HepG2 (cell line): Measurements from ENCODE around the gene ZNF615. TPM values are rescaled to one million over a fixed set of nuclear protein-coding genes. Genes with fewer than 3 reads are reported as not detected.

Source experiments
- ATAC-seq: fragments of 200-7000 bp; cut with Tn5 transposase; 3 replicates; pipeline ENCODE4 v1.9.1; 2020; ENCODE audit warnings: mild to moderate bottlenecking, moderate library complexity
- BruUV-seq: library from RNA; stranded (reverse); fragments of 400-500 nt; replicated peaks from 2 replicates; lab custom pipeline; 2021; lab: Mats Ljungman, UMichigan
- CTCF ChIA-PET: fragments of 300-600 bp; formaldehyde crosslinking; extraction: SDS; loops from one replicate; lab custom pipeline; 2021; ENCODE audit warnings: low total read pairs, inconsistent platforms, low intra/inter-chr PET ratio; lab: Yijun Ruan, JAX
- POLR2A ChIA-PET: fragments of 350-600 bp; sonication (Branson Sonifier 250); formaldehyde crosslinking; loops from one replicate; lab custom pipeline; 2020; ENCODE audit warnings: antibody characterized with exemption, inconsistent platforms; lab: Yijun Ruan, JAX
- DNase-seq: peaks from one replicate; pipeline ENCODE4 v3.0.0-alpha.2; 2015; ENCODE audit warnings: low spot score
- FAIRE-seq: peaks from 3 replicates; lab custom pipeline; 2011; peaks lifted over from hg19 to GRCh38; lab: Jason Lieb, UNC
- H2AFZ ChIP-seq: one replicate; pipeline ENCODE4 v1.6.1; 2011; ENCODE audit warnings: low read length, inconsistent platforms
- H3K27ac ChIP-seq: fragments of 300-600 bp; 3 replicates; pipeline ENCODE4 v1.8.0; 2011; ENCODE audit warnings: mixed run types, mild to moderate bottlenecking, mixed read lengths, low read length, inconsistent platforms; ENCODE audit not compliant: insufficient read depth; ENCODE audit errors: extremely low read length
- H3K27me3 ChIP-seq, 2 experiments: fragments of 200-600 bp in 1 of 2; 2 replicates in 1 of 2; 3 replicates in 1 of 2; pipeline versions ENCODE4 v1.6.0 to v1.8.0; 2011; ENCODE audit warnings: low read length in 2 of 2, mild to moderate bottlenecking in 2 of 2, moderate library complexity in 2 of 2, inconsistent platforms in 1 of 2; ENCODE audit not compliant: insufficient read depth in 2 of 2, control insufficient read depth in 1 of 2
- H3K36me3 ChIP-seq, 2 experiments: fragments of 200-600 bp in 1 of 2; replicated peaks in 1 of 2; 2 replicates in 1 of 2; 3 replicates in 1 of 2; pipeline versions ENCODE4 v1.5.1 to v1.8.0; 2011; ENCODE audit warnings: low read length in 2 of 2, inconsistent platforms in 1 of 2; ENCODE audit not compliant: insufficient read depth in 2 of 2, control insufficient read depth in 1 of 2
- H3K4me1 ChIP-seq: 2 replicates; pipeline ENCODE4 v1.5.1; 2012; ENCODE audit warnings: low read length, inconsistent platforms; ENCODE audit not compliant: insufficient read depth
- H3K4me2 ChIP-seq: 2 replicates; pipeline ENCODE4 v1.6.0; 2011; ENCODE audit warnings: low read depth, low read length, inconsistent platforms
- H3K4me3 ChIP-seq, 3 experiments: fragments of 200-600 bp in 1 of 3; sonication (generic), shearing (Covaris generic) in 1 of 3; replicated peaks in 1 of 3; 2 replicates each; pipeline ENCODE4 v1.5.1; 2011 to 2016; ENCODE audit warnings: low read length in 3 of 3, inconsistent platforms in 2 of 3, low read depth in 2 of 3, mild to moderate bottlenecking in 2 of 3, control low read depth in 1 of 3, mixed read lengths in 1 of 3; ENCODE audit not compliant: insufficient read depth in 1 of 3
- H3K79me2 ChIP-seq: one replicate; pipeline ENCODE4 v1.6.1; 2011; ENCODE audit warnings: low read length, inconsistent platforms; ENCODE audit not compliant: insufficient read depth
- H3K9ac ChIP-seq: 2 replicates; pipeline ENCODE4 v1.6.0; 2011; ENCODE audit warnings: mild to moderate bottlenecking, low read depth, low read length, inconsistent platforms; ENCODE audit not compliant: insufficient read depth
- H3K9me3 ChIP-seq: 2 replicates; pipeline ENCODE4 v1.5.1; 2012; ENCODE audit warnings: mild to moderate bottlenecking, low read length
- H4K20me1 ChIP-seq: 2 replicates; pipeline ENCODE4 v1.6.0; 2011; ENCODE audit warnings: inconsistent platforms, mild to moderate bottlenecking, low read length, moderate library complexity; ENCODE audit not compliant: insufficient read depth
- ZNF12 ChIP-seq: sonication (generic); formaldehyde crosslinking; IDR thresholded peaks from 2 replicates; pipeline ENCODE4 v1.5.0; 2020; ENCODE audit warnings: missing genetic modification reagents
- ZNF274 ChIP-seq: sonication (generic); formaldehyde crosslinking; IDR thresholded peaks from 2 replicates; pipeline ENCODE4 v1.5.1; 2020; ENCODE audit warnings: mild to moderate bottlenecking, missing genetic modification reagents
- WGBS: methylation state at CpG from one replicate; pipeline ENCODE4 v1.1.6; 2017; ENCODE audit warnings: low lambda C conversion rate; 5-methylcytosine and 5-hydroxymethylcytosine counted together
- in situ Hi-C: cut with HindIII; loops from 2 replicates; pipeline ENCODE4 v1.10.0; 2017; ENCODE audit warnings: low pct_unique_long_range_greater_than_20kb; ENCODE audit not compliant: extremely low pct_ligation_motif_present
- intact Hi-C: fragments of 100-400 bp; cut with micrococcal nuclease; formaldehyde crosslinking; loops from one replicate; pipeline ENCODE4 v1.10.0; 2022; ENCODE audit not compliant: unreplicated experiment
- polyA plus RNA-seq, 8 experiments: library from polyadenylated mRNA; depleted of rRNA in 3 of 8; stranded (reverse) in 7 of 8; unstranded in 1 of 8; fragments of >200 nt; fragmentation: Illumina TruSeq in 4 of 8; extraction: Trizol in 4 of 8; gene quantifications; 2 replicates each; pipeline versions ENCODE4 v1.2.1 to v1.2.3, GENCODE V29; 2011 to 2016; ENCODE audit warnings: low read depth in 4 of 8, missing spikeins in 1 of 8, mixed read lengths in 1 of 8; ENCODE audit not compliant: insufficient read depth in 1 of 8
- total RNA-seq, 5 experiments: library from RNA; depleted of rRNA; stranded (reverse); fragments of >200 nt; fragmentation: Illumina TruSeq; extraction: Trizol; gene quantifications; 2 replicates each; pipeline ENCODE4 v1.2.3, GENCODE V29; 2016; ENCODE audit warnings: low read depth in 1 of 5

The ZNF615 gene
- total and polyA plus RNA-seq, 2 of the 13 experiments (the other 11 are each of a cell fraction or from before 2014, with no cell fraction given), result 5.2 to 7.8 TPM

GRCh38 chr19:51944798-51945552 lies 63.0 kb downstream of the ZNF615 start:
- Histone ChIP-seq H3K27ac (no peak overlapping the region), H3K9me3 (peaks cover 96% of the 10 kb centered on the region), H3K4me1 (no peaks in the 10 kb centered on the region), H3K79me2 (no peaks in the 10 kb centered on the region), H3K4me3 (no peak overlapping the region), H3K9ac (no peak overlapping the region), H4K20me1 (no peaks in the 10 kb centered on the region), H3K36me3 (peaks cover 31 to 56% of the 10 kb centered on the region in 2 experiments), H3K4me2 (no peak overlapping the region), H2AFZ (no peak overlapping the region), H3K27me3 (no peaks in the 10 kb centered on the region)
- intact Hi-C loops (no loop called here), in situ Hi-C loops (no loop called here)
- DNase-seq (no peak), ATAC-seq (no peak), FAIRE-seq (no peak)
- WGBS, result 92% methylated on average over 7 of the region's 7 CpGs
- ChIA-PET POLR2A (no interaction called here), CTCF (no interaction called here)
- no TSS peak for BruUV-seq
- no peak for TF ChIP-seq ZNF12
- 0 out of 2 replicates have a peak, but pooled peaks have one; percentile 68 for TF ChIP-seq ZNF274

Other genes with a start within 250 kb of the ZNF615 start
- gene FPR2, start 247.0 kb downstream of the ZNF615 start, total RNA-seq (2016; rRNA removed; fragmentation: Illumina TruSeq; extraction: Trizol), result not detected in 2 replicates
- not detected in 2 replicates for gene FPR2, start 247.0 kb downstream of the ZNF615 start, polyA plus RNA-seq (2011; rRNA removed)
- gene FPR3, start 213.1 kb downstream of the ZNF615 start, total RNA-seq (2016; rRNA removed; fragmentation: Illumina TruSeq; extraction: Trizol), result not detected in 2 replicates
- gene FPR3, start 213.1 kb downstream of the ZNF615 start, polyA plus RNA-seq (2011; rRNA removed), result 0.12 TPM in 1 of 2 replicates, not detected in the other
- gene ZNF577, start 120.3 kb downstream of the ZNF615 start, total RNA-seq (2016; rRNA removed; fragmentation: Illumina TruSeq; extraction: Trizol), result 3.2 and 5.7 TPM in 2 replicates
- gene ZNF577, start 120.3 kb downstream of the ZNF615 start, polyA plus RNA-seq (2011; rRNA removed), result 7.1 and 7.6 TPM in 2 replicates
- gene ZNF649, start 103.2 kb downstream of the ZNF615 start, total RNA-seq (2016; rRNA removed; fragmentation: Illumina TruSeq; extraction: Trizol), result 13.4 and 13.9 TPM in 2 replicates
- 2.6 and 3.0 TPM in 2 replicates for gene ZNF649, start 103.2 kb downstream of the ZNF615 start, polyA plus RNA-seq (2011; rRNA removed)
- gene ZNF613, start 80.7 kb downstream of the ZNF615 start, total RNA-seq (2016; rRNA removed; fragmentation: Illumina TruSeq; extraction: Trizol), result 8.3 and 9.6 TPM in 2 replicates
- gene ZNF613, start 80.7 kb downstream of the ZNF615 start, polyA plus RNA-seq (2011; rRNA removed), result 3.6 and 3.7 TPM in 2 replicates
- gene ZNF350, start 21.4 kb downstream of the ZNF615 start, total RNA-seq (2016; rRNA removed; fragmentation: Illumina TruSeq; extraction: Trizol), result 6.9 and 10.0 TPM in 2 replicates
- 3.0 and 3.7 TPM in 2 replicates for gene ZNF350, start 21.4 kb downstream of the ZNF615 start, polyA plus RNA-seq (2011; rRNA removed)
- 22.8 and 38.2 TPM in 2 replicates for gene ZNF614, start 20.2 kb upstream of the ZNF615 start, total RNA-seq (2016; rRNA removed; fragmentation: Illumina TruSeq; extraction: Trizol)
- 10.0 and 13.0 TPM in 2 replicates for gene ZNF614, start 20.2 kb upstream of the ZNF615 start, polyA plus RNA-seq (2011; rRNA removed)
- gene ZNF432, start 40.6 kb upstream of the ZNF615 start, total RNA-seq (2016; rRNA removed; fragmentation: Illumina TruSeq; extraction: Trizol), result 8.7 and 10.8 TPM in 2 replicates
- 3.7 and 4.1 TPM in 2 replicates for gene ZNF432, start 40.6 kb upstream of the ZNF615 start, polyA plus RNA-seq (2011; rRNA removed)
- 14.2 and 15.9 TPM in 2 replicates for gene ZNF841, start 87.6 kb upstream of the ZNF615 start, total RNA-seq (2016; rRNA removed; fragmentation: Illumina TruSeq; extraction: Trizol)
- 6.2 and 6.7 TPM in 2 replicates for gene ZNF841, start 87.6 kb upstream of the ZNF615 start, polyA plus RNA-seq (2011; rRNA removed)
- gene ZNF616, start 131.7 kb upstream of the ZNF615 start, total RNA-seq (2016; rRNA removed; fragmentation: Illumina TruSeq; extraction: Trizol), result 10.4 and 19.8 TPM in 2 replicates
- 2.2 and 3.2 TPM in 2 replicates for gene ZNF616, start 131.7 kb upstream of the ZNF615 start, polyA plus RNA-seq (2011; rRNA removed)
- gene ZNF836, start 163.4 kb upstream of the ZNF615 start, total RNA-seq (2016; rRNA removed; fragmentation: Illumina TruSeq; extraction: Trizol), result 5.3 and 5.8 TPM in 2 replicates
- gene ZNF836, start 163.4 kb upstream of the ZNF615 start, polyA plus RNA-seq (2011; rRNA removed), result 1.6 and 1.7 TPM in 2 replicates
- 130 and 141 TPM in 2 replicates for gene PPP2R1A, start 181.8 kb upstream of the ZNF615 start, total RNA-seq (2016; rRNA removed; fragmentation: Illumina TruSeq; extraction: Trizol)
- 86.7 and 106 TPM in 2 replicates for gene PPP2R1A, start 181.8 kb upstream of the ZNF615 start, polyA plus RNA-seq (2011; rRNA removed)